D721Med (cell line): ENCODE measurements around the gene NUDT3.
A peak's percentile ranks its signal among the peaks of the same experiment; 100 is the strongest.
"Not testable (repeated sequence)": the region's sequence is repeated elsewhere in the genome, so short reads cannot be mapped to it uniquely, and the experiment has no call there.

ENCODE experiments used
- DNase-seq: peaks from one replicate; pipeline ENCODE4 v3.0.0; 2011; ENCODE audit warnings: low spot score; ENCODE audit not compliant: insufficient read length
- FAIRE-seq: peaks from 2 replicates; lab custom pipeline; 2011; peaks lifted over from hg19 to GRCh38; lab: Jason Lieb, UNC
- TF ChIP-seq, protein P1 (sequence below): IDR thresholded peaks from 2 replicates; pipeline ENCODE4 v1.5.1; 2012; ENCODE audit warnings: mild to moderate bottlenecking, control low read depth; ENCODE audit not compliant: insufficient read depth; ENCODE audit errors: missing control alignments

NUDT3 gene

DNA sequence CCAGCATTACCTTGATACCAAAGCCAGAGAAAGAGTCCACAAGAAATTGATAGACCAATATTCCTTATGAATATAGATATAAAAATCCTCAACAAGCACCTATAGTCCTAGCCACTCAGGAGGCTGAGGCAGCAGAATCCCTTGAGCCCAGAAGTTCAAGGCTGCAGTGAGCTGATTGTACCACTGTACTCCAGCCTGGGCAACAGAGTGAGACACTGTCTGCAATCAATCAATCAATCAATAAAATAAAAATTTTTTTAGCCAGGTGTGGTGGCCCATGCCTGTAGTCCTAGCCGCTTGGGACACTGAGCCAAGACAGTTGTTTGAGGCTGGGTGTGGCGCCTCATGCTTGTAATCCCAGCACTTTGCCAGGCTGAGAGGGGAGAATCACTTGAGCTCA is 124.7 kb downstream of the NUDT3 start:
- FAIRE-seq: no peak
- TF ChIP-seq, protein P1, sequence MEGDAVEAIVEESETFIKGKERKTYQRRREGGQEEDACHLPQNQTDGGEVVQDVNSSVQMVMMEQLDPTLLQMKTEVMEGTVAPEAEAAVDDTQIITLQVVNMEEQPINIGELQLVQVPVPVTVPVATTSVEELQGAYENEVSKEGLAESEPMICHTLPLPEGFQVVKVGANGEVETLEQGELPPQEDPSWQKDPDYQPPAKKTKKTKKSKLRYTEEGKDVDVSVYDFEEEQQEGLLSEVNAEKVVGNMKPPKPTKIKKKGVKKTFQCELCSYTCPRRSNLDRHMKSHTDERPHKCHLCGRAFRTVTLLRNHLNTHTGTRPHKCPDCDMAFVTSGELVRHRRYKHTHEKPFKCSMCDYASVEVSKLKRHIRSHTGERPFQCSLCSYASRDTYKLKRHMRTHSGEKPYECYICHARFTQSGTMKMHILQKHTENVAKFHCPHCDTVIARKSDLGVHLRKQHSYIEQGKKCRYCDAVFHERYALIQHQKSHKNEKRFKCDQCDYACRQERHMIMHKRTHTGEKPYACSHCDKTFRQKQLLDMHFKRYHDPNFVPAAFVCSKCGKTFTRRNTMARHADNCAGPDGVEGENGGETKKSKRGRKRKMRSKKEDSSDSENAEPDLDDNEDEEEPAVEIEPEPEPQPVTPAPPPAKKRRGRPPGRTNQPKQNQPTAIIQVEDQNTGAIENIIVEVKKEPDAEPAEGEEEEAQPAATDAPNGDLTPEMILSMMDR: no peak
- DNase-seq: no peak

DNA sequence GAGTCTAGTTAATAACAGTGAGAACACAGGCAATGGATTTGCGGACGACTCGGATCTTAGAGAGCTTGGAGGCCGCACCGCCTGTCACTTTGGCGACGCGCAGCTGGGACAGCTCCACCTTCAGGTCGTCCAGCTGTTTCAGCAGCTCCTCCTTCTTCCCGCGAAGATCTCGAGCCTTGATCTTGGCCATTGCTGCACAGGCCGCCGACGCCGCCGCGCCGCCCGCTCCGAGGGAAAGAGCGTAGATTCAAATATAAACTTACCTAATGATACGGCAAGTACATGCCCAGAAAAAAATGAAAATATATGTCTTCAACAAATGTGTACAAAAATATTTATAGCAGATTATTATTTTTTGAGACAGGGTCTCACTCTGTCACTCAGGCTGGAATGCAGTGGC is 129.0 kb downstream of the NUDT3 start:
- DNase-seq, FAIRE-seq: not testable (repeated sequence)

- TF ChIP-seq, protein P1: no peak
- no peak for DNase-seq
- no peak for FAIRE-seq
Measured at GRCh38 chr6:34260576-34261267, 131.7 kb downstream of the NUDT3 start.

GRCh38 chr6:34259529-34260069 is 132.9 kb downstream of the NUDT3 start:
- FAIRE-seq (no peak), DNase-seq (no peak)
- TF ChIP-seq, protein P1: no peak

DNA sequence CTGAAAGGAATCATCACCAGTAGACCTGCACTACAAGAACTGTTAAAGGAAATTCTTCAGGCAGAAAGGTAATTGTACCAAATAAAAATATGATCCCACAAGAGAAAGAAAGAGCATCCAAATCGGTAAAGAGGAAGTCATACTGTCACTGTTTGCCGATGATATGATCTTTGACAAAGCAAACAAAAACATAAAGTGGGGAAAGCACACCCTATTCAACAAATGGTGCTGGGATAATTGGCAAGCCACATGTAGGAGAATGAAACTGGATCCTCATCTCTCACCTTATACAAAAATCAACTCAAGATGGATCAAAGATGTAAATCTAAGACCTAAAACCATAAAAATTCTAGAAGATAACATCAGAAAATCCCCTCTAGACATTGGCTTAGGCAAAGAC is 140.1 kb downstream of the NUDT3 start:
- DNase-seq, FAIRE-seq: not testable (repeated sequence)

- TF ChIP-seq, protein P1: no peak
- no peak for DNase-seq
- no peak for FAIRE-seq
Measured at GRCh38 chr6:34249469-34250261, 142.8 kb downstream of the NUDT3 start.

- FAIRE-seq (no peak), DNase-seq (peak; percentile 80)
- TF ChIP-seq, protein P1: peak; percentile 59
Measured at GRCh38 chr6:34248727-34249468, 143.6 kb downstream of the NUDT3 start, which contains the start of gene SMIM29. Gene SMIM29, minus strand, starts transcription at chr6:34249006. Its CDS starts 1,215 bp downstream, at chr6:34247791.
